HFF-Myc (cell line): Measurements from ENCODE around the gene TMEM208.

Experiments
- DNase-seq: peaks from one replicate; pipeline ENCODE4 v3.0.0-alpha.2; 2011; ENCODE audit warnings: low read depth; ENCODE audit errors: extremely low read depth
- H3K4me3 ChIP-seq: replicated peaks from 2 replicates; pipeline ENCODE4 v1.5.1; 2011; ENCODE audit warnings: low read depth, mild to moderate bottlenecking, control low read depth, low read length
- CTCF ChIP-seq: IDR thresholded peaks from 2 replicates; pipeline ENCODE4 v1.5.1; 2012; ENCODE audit warnings: mild to moderate bottlenecking, low read depth, low read length, control low read depth; ENCODE audit errors: missing control alignments

The TMEM208 gene

DNA sequence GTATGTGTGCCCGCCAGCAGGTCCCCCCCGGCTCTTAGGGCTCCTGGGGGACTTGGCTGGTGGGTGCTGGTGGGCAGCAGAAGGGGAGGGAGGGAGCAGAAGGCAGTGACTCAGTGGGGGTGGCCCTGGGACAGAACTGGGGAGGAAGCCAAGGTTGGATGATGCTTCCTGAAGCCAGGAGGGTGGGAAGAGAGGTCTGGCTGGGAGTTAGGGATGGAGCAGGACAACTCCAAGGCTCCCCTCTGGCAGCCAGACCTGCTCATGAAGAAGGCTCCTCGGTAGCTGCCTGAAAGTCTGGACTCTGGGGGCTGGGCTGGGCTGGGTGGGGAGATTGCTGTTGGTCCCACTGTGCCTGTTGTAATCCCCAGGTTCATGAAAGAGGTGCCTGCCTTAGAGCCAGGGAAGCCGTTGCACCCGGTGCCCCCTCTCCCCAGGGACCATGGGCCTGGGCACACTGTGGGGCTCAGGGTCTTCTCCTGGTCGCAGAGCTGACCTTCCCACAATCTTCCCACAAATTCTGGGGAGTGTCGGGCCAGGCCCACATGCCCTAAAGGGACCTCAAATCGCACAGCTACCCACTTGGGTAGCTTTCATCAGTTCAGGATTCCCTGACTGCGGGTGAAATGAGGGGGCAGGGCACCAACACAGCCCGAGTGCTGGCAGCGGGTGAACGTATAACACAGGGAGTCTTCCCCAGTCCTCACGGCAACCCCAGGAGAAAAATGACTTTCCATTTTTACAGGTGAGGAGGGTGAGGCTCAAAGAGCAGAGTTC, 51.3 kb downstream of the TMEM208 start:
- no peak for TF ChIP-seq CTCF
- DNase-seq = peak; percentile 61
- peak overlapping the region; percentile 74 for H3K4me3 ChIP-seq
